Thyroid gland (tissue), 4 donors: ENCODE results near the gene EBI3.

Source experiments
- CTCF ChIP-seq, 6 experiments: fragments of 200-600 bp in 3 of 6; fragments of 450-650 bp in 3 of 6; sonication (generic) in 3 of 6; IDR thresholded peaks; one replicate each; pipeline ENCODE4 v1.5.1; 2016 to 2019; ENCODE audit warnings: antibody characterized with exemption in 6 of 6, mild to moderate bottlenecking in 2 of 6, inconsistent platforms in 1 of 6, moderate library complexity in 1 of 6
- POLR2A ChIP-seq, 2 donors: fragments of 450-650 bp; IDR thresholded peaks; one replicate each; pipeline ENCODE4 v1.6.1; 2017; ENCODE audit warnings: antibody characterized with exemption in 2 of 2, mild to moderate bottlenecking in 2 of 2, moderate library complexity in 1 of 2

- TF ChIP-seq CTCF (IDR thresholded peaks at IDR 0.05) (no peak), POLR2A (IDR thresholded peaks at IDR 0.05) (no peak)
Measured at GRCh38 chr19:4229179-4229931, at the start of gene EBI3.
